HG03103 (cell line): Measurements from ENCODE around the gene MIOX.

Source experiments
- ATAC-seq: cut with Tn5 transposase; IDR thresholded peaks from one replicate; pipeline ENCODE4 v1.9.1; 2021; ENCODE audit warnings: low read depth; ENCODE audit not compliant: unreplicated experiment

The MIOX gene

DNA sequence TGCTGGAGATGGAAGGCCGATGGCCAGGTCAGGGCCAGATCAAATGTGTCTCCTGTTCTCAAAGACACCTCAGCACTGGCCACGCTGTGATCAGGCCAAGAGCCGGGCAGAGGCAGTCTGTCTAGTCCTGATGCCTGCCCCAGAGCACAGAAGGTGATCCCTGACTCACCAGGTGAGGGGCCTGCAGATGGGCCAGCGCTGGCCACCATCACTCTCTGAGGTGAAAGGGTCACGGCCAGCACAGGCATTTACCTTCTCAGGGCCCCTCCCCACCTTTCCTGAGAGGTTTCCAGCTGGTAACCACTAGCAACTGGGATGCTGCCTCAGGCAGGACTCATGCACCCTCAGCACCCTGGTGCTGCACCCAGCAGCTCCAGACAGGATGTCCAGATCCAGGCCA is 14.7 kb upstream of the MIOX start:
- ATAC-seq, result no peak

DNA sequence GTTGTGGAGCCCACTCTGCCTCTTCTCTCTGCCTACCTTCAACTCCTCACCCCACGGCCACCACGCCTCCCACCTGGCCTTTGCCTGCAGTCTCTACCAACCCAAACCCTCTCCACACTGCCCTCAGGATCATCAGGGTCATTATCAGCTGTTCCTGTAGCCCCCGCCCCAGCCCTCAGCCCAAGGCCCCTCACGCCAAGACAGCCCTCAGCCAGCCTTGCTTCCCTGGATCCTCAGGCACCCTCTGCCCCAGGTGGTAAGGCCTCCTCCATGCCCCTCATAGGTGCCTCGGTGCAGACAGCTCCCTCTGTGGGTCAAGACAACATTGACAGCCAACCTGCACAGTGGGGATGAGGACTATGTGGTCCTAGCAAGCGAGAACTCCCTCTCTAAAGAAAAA is 13.6 kb upstream of the MIOX start:
- no peak for ATAC-seq

DNA sequence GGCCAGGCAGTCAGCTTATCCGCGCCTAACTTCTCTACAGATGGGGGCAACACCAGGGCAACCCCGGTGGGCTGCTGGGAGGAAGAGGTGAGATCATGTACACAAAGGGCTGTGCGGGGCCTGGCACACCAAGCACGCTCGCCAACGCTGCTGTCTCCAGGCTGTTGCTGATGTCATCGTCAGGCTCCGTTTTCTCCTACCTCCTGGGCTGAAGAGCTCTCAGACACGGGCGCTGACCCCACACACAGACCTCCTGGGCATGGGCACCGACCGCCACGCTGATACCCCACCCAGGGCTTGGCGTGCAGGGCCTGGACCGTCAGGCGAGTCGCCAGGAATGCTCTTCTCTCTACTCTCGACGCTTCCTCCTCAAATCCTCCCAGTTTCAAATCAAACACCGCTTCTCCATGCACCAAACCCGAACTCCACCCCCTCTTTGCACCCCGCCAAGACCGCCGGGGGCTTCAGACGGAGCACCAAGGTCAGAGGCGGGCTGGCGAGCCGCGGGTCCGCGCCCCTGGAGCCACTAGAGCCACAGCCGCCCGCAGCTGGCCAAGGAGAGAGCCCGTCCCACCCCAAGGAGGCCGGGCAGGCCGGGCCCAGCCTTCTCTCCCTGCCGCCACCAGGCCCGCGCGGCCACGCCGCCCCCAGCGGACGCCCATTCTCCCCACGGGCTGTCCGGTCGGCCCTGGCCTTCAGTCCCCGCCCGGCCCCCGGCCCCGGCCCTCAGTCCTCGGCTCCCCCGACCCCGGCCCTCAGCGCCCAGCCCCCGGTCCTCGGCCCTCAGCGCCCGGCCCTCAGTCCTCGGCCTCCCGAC is 12.6 kb upstream of the MIOX start:
- ATAC-seq, result no peak

DNA sequence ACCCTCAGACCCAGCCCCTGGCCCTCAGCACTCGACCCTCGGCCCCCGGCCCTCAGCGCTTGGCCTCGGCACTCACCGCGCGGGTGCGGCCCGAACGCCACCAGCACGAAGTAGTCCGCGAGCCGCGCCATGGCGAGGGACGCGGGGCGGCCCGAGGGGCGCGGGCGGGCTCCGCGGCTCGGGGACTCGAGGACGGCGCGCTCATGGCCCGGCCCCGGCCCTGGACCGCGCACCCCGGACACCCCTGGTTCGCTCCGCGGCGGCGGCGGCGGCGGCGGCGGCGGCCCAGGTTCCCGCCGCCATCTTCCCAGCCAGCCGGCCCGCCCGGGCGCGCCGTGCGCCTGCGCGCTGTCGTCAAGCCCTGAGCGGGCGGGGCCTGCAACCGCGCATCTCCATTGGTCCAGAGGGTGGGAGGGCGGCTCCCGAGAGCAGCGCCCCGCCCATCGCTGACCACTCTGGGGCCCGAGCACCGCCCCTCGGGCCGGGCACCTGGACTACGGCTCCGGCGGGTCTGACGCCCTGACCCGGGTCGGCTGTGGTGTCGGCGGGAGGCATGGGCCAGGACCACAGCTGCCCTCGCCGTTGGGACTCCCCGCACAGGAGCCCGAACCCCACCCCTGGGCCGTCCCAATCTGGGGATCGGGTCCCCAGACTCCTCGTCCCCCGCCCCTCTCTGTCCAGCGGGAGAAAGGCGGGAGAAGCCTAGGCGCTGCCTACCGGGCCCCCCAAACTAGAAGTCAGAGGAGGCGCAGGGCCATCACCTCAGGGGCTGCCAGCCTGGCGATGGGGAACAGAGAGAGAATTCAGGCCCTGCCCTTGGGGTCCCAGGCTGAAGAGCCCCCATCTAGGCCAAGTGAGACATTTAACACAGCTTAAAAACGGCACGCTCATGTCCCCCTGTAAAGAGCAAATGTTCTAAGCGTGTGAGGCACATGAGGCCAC is 11.7 kb upstream of the MIOX start, which contains the start of gene SBF1:
Gene SBF1 (minus strand): TSS at position 326 of the 942 bp plus-strand sequence. CDS start 195 bp downstream, at position 131.
- ATAC-seq, result peak; percentile 61

DNA sequence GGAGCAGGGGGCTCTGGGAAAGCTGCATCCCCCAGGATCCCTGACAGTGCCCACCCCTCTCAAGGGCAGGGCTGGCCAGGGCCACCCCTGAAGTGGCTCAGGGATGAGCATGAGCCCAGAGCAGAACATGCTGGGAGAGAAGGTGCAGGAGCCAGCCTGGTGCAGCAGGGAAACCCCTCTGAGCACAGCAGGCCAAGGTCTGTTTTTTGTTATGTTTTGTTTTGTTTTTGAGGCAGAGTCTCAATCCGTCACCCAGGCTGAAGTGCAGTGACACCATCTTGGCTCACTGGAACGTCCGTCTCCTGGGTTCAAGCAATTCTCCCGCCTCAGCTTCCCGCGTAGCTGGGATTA is 11.0 kb upstream of the MIOX start:
- no peak for ATAC-seq

DNA sequence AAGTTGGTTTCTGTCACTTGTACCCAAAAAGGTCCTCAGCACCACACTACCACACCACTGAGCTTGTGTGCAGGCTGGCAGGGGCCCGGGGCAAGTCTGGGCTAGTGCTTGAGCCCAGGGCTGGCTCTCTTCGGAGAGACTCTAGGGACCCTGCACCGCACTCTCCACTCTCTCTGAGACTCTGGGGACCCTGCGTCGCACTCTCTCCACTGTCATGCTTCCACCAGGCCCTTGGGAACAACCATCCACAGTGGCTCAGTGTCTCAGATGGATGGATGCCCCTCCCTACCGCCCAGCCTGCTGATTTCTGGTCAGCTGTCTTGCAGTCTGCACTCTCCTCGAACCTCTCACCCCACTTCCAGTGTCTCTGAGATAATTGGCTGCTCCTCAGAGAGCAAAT is 9.8 kb upstream of the MIOX start:
- ATAC-seq, result no peak

DNA sequence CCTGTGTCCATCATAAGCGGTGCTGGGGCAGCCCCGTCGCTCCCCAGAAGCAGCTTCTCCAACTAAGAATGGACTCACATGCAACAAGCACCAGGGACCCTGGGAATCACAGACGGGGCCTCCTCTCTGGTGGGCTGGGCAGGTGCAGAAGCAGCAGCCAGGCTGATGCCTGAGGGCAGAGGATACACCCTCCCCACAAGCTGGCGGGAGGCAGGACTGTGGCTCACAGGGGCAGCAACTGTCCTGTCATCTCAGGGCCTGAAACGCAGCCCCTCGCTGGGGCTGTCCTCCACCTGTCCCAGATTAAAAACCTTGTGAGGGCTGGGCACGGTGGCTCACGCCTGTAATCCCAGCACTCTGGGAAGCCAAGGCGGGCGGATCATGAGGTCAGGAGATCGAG is 8.7 kb upstream of the MIOX start:
- no peak for ATAC-seq

DNA sequence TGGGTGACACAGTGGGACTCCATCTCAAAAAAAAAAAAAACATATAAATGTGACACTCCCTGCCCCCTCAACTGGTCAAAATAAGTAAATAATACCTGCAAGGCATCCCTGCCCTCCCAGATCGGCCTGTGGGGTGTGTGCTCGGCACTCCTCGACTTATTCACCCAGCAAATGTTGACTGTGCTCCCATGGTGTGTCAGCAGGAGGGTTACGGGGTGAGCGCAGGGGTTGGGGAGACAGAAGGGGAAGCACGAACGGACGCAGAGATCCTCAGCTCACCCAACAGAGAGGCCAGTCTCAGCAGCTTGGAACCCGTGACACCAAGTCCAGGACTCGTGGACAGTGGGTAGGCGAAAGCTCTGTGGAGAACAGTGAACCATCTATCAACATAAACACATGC is 6.9 kb upstream of the MIOX start:
- ATAC-seq, result no peak

DNA sequence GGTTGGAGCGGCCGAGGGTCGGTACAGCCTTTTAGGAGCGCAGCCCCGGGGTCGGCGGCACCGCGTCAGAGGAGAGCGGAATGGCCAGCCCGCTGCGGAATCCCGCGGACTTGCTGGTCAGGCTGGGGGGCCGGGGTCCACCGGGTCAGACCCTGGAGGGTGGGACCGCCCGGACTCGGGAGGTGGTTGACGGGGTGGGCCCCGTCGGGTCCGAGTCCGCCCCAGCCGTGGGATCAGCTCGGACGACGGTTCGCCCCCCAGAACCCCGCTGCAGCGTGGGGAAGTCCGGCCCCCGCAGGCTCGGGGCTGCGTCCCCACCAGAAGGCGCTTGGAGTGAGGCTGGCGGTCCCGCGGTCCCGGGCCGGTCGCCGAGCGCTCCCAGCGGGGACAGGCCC is 5.6 kb upstream of the MIOX start:
- no peak for ATAC-seq

DNA sequence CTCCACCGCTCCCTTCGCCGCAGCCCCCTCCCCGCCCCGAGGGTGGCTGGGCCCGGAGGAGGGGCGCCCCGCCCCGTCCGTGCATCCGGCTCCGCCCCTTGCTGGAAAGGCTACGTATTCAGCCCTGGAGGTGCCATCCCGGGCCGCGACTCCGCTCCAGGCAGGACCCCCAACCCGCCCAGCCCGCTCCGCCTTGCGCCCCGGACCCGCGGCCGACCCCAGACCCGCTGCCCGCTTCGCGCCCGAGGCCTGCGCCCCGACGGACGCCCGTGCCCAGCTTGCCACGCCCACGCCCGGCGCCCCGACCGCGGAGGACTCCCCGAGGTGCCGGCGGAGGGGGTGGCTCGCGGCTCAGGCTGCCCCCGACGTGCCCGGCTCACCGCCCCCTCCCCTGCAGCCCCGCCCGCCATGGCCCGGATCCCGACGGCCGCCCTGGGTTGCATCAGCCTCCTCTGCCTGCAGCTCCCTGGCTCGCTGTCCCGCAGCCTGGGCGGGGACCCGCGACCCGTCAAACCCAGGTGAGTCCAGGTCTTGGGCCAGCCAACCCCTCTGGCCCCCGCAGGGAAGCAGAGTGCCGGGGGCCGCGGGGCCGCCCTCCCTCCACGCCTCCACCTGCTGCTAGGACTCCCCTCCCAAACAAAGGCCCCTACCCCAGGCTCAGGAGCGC is 5.1 kb upstream of the MIOX start, which contains the start of gene ADM2:
Gene ADM2 (plus strand): TSS at position 104 of the 667 bp plus-strand sequence. CDS start 305 bp downstream, at position 409.
- no peak for ATAC-seq

DNA sequence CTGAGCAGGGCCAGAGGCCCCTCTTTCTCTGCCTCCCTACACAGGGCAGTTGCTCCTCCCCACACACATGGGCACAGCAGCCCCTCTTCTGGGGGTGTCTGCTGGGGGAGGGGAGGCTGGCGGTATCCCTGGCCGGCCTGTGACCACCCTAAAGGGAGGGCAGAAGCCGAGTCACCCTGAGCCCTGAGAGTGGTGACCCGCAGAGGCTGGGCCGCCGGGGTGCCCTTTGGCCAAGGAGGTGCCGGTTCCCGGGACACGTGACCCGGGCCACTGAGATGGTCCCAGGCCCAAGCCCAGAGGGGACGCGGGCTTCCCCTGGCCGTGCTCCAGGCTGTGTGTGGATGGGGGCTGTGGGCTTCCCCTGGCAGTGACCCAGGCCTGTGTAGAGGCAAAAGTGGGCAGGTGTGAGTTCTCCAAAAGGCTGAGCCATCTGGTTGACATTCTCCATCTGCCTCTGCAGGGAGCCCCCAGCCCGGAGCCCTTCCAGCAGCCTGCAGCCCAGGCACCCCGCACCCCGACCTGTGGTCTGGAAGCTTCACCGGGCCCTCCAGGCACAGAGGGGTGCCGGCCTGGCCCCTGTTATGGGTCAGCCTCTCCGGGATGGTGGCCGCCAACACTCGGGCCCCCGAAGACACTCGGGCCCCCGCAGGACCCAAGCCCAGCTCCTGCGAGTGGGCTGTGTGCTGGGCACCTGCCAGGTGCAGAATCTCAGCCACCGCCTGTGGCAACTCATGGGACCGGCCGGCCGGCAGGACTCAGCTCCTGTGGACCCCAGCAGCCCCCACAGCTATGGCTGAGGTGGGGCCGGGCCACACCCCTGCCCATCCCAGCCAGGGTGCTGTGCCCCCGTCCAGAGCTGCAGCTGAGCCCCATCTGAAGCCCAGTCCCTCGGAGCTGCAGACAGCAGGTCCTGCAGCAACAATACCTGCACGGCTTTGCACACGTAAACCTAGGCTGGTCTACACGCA is 4.3 kb upstream of the MIOX start:
- ATAC-seq, result no peak

DNA sequence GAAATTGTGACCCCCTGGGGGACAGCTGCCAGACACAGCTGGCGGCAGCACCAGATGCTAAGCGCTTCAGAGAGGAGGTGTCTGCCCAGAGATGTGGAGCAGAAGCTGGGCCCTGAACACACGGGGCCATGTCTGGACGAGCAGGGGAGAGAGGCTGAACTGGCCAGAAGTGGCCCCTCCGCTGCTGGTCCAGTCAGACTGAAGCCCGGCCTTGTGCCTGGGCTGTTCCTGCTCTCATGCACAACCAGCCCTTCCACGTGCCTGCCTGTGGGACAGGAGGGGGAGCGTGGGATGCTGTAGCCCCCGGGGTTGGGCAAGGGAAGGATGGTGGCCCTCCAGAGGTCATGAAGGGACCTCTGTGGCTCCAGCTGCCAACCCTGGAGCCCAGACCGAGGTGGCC is 3.6 kb upstream of the MIOX start:
- ATAC-seq, result no peak

DNA sequence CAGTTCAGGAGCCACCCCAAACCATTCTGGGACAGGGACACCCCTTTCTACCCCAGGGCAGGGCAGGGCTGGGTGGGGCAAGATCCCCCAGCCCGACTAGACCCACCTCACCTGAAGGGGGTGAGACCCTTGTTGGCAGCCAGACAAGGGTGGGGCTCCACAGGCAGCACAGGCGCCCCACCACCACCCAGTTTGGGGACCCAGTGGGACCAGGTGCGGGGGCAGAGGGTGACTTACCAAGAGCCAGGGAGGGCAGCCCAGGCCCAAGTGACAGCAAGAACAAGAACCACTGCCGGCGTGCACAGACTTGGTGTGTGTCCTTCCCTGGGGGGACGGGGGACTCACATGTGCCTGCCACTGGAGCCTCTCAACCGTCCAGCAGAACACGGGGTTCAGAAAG is 3.1 kb upstream of the MIOX start:
- no peak for ATAC-seq

DNA sequence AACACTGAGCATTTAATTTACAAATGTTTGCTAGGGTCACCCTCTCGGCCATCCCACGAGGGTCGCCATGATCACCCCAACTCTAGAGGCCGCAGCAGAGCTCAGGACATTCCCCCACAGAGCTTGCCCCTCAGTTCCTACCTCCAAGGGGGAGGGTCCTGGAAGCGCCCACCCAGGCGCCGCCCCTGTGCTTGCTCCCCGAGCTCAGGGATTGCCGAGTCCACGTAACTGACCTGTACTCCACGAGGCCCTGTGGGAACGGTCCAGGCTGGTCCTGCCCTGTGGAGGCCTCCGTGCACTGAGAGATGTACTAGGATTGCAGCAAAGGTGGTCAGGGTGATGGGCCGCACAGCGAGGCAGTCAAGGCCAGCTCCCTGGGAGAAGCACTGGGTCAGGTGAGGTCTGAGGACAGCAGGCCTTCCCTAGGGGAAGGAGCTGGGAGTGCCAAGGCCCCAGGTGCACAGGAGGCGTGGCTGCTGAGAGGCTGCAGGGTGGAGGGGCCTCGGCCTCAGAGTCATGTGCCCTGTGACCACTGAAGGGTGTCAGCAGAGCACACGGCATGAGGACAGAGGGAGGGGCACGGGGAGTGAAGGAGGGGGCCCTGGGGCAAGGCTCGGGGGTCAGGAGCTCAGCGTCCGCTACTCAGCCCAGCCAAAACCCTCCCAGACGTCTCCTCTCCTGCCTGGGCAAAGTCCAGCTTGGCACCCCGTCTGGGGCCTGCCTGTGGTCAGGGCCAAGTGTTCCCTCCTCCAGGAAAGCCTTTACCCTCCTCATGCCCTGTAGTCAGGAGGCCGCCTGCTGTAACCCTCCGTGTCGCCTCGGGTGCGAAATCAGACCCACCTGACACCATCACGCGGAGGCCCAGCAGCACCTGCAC is 2.4 kb upstream of the MIOX start:
- no peak for ATAC-seq

DNA sequence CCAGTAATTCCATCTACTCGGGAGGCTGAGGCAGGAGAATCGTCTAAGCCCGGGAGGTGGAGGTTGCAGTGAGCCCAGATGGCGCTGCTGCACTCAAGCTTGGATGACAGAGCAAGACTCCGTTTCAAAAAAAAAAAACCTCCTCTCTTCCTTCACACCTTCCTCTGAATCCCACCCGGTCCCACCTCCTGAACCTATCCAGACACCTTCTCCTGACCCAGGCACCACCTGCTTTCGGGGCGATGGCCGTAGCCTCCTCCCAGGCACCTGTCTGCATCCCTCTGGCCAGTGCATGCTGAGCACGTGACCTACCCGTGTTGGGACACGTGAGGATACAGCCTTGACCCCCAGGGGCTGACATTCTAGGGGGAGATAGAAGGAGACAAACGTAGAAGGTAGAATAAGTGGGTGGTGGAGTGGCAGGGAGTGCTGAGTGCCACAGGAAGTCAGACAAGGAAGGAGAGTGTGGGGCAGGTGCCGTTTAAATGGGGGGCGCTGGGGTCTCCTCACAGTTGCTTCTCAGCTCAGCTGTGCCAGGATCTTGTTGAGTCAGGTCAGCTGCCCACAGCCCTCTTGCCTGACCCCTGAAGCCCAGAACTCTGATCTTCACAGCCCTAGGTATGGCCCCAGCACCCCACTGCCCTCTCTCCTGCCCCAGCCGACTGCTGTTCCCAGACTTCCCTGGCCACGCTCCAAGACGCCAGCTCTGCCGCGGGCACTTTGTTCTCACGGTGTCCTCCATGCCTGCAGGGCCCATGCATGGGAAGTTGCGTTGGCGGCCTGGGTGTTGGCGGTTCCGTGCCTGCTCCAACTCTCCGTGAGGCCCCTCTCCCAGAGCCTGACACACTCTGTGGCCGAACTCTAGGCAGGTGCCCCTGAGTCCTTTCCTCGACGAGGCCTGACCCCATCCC is 1.2 kb upstream of the MIOX start:
- no peak for ATAC-seq

DNA sequence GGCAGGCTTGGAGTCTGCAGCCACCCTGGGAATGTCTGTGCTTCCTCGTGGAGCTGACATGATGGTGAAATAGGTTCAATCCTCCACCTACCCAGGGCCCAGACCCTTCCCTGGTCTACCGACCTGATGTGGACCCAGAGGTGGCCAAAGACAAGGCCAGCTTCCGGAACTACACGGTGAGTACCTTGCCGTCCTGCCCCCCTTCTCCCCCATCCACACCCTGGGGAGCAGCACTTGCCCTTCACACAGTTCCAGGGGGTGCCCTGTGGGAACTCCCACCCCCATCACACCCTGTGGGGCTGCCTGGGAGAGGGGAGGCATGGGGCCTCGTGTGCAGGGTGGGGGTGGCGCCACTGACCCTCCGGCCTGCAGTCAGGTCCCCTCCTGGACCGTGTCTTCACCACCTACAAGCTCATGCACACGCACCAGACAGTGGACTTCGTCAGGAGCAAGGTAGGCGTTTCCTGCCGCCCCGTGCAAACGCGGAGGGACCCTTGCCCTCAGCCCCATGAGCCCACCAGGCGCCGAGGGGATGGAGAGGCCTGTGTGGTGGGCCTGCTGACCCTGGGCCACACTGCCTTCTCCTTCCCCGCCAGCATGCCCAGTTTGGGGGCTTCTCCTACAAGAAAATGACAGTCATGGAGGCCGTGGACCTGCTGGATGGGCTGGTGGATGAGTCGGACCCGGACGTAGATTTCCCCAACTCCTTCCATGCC is 789 bp downstream of the MIOX start:
- ATAC-seq, result no peak

DNA sequence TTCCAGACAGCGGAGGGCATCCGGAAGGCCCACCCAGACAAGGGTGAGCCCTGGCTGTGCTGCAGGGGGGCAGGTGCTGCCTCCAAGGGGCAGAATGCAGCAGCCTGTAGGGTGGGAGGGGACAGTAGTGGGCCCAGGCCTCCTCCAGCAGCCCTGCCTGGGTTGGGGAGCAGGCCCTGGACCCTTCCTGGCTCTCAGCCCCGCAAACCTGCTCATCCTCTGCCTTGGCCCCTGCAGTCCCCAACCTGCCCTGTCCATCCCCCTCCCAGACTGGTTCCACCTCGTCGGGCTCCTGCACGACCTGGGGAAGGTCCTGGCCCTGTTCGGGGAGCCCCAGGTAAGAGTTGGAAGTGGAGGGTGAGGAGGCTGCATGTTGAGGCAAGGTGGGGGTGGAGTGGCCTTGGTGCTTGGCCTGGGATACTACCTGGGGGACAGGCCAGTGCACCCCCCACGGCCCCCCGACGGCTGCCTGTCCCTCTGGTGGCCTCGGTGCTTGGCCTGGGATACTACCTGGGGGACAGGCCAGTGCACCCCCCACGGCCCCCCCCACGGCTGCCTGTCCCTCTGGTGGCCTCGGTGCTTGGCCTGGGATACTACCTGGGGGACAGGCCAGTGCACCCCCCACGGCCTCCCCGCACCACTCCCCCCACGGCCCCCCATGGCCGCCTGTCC is 1.5 kb downstream of the MIOX start:
- ATAC-seq, result no peak
